SK-N-SH (cell line): ENCODE measurements around the gene PTPN2. TPM values are rescaled to one million over a fixed set of nuclear protein-coding genes. Genes with fewer than 3 reads are reported as not detected.

ENCODE experiments used
- CTCF ChIA-PET: fragments of 300-600, 350-600 bp; formaldehyde crosslinking; extraction: SDS; loops from one replicate; lab custom pipeline; 2021; lab: Yijun Ruan, JAX
- POLR2A ChIA-PET: fragments of 350-600 bp; sonication (Branson Sonifier 250); formaldehyde crosslinking; extraction: SDS; loops from one replicate; lab custom pipeline; 2020; ENCODE audit warnings: antibody characterized with exemption, inconsistent platforms; lab: Yijun Ruan, JAX
- DNase-seq: peaks from one replicate; pipeline ENCODE4 v3.0.0; 2012
- H2AFZ ChIP-seq: fragments of 200-600 bp; sonication (generic); 2 replicates; pipeline ENCODE4 v1.8.1; 2016; ENCODE audit warnings: antibody characterized with exemption, mild to moderate bottlenecking, low read depth
- H3F3A ChIP-seq: fragments of 200-600 bp; sonication (generic); replicated peaks from 2 replicates; pipeline ENCODE3; 2016; ENCODE audit warnings: antibody characterized with exemption, mild to moderate bottlenecking; ENCODE audit not compliant: insufficient read depth
- H3K27ac ChIP-seq, 2 experiments: fragments of 200-500 bp in 1 of 2; fragments of 200-600 bp in 1 of 2; sonication (Bioruptor generic) in 1 of 2; sonication (generic), shearing (Covaris generic) in 1 of 2; 2 replicates each; pipeline versions ENCODE4 v1.5.1 to v1.6.1; 2014 to 2016; ENCODE audit warnings: low read depth in 2 of 2, inconsistent platforms in 1 of 2, low read length in 1 of 2, mild to moderate bottlenecking in 1 of 2, mixed read lengths in 1 of 2
- H3K27me3 ChIP-seq: fragments of 200-600 bp; sonication (generic), shearing (Covaris generic); 2 replicates; pipeline ENCODE4 v1.6.1; 2016; ENCODE audit warnings: mixed run types; ENCODE audit not compliant: insufficient read depth
- H3K36me3 ChIP-seq, 2 experiments: fragments of 200-500 bp in 1 of 2; fragments of 200-600 bp in 1 of 2; sonication (Bioruptor generic) in 1 of 2; sonication (generic) in 1 of 2; replicated peaks in 1 of 2; 2 replicates each; pipeline versions ENCODE3 to v1.5.1; 2014 to 2016; ENCODE audit warnings: low read length in 1 of 2, mild to moderate bottlenecking in 1 of 2; ENCODE audit not compliant: insufficient read depth in 2 of 2, control insufficient read depth in 1 of 2
- H3K4me1 ChIP-seq, 2 experiments: fragments of 200-500 bp in 1 of 2; fragments of 200-600 bp in 1 of 2; sonication (Bioruptor generic) in 1 of 2; sonication (generic), shearing (Covaris generic) in 1 of 2; 2 replicates each; pipeline versions ENCODE4 v1.5.1 to v1.6.1; 2014 to 2016; ENCODE audit warnings: low read depth in 1 of 2, low read length in 1 of 2, mixed run types in 1 of 2; ENCODE audit not compliant: insufficient read depth in 2 of 2, control insufficient read depth in 1 of 2
- H3K4me2 ChIP-seq: fragments of 200-600 bp; sonication (generic), shearing (Covaris generic); 2 replicates; pipeline ENCODE4 v1.6.1; 2017; ENCODE audit warnings: mixed run types
- H3K4me3 ChIP-seq, 2 experiments: fragments of 200-500 bp in 1 of 2; fragments of 200-600 bp in 1 of 2; sonication (Bioruptor generic) in 1 of 2; sonication (generic), shearing (Covaris generic) in 1 of 2; 2 replicates each; pipeline versions ENCODE4 v1.5.1 to v1.8.1; 2014 to 2016; ENCODE audit warnings: low read depth in 2 of 2, inconsistent platforms in 1 of 2, low read length in 1 of 2, mild to moderate bottlenecking in 1 of 2, mixed read lengths in 1 of 2, moderate library complexity in 1 of 2
- H3K79me2 ChIP-seq: fragments of 200-600 bp; sonication (generic); 2 replicates; pipeline ENCODE4 v1.8.1; 2017; ENCODE audit warnings: mild to moderate bottlenecking; ENCODE audit not compliant: insufficient read depth
- H3K9ac ChIP-seq: fragments of 200-600 bp; sonication (generic); 2 replicates; pipeline ENCODE4 v1.6.1; 2017; ENCODE audit warnings: mixed run types
- H3K9me2 ChIP-seq: fragments of 200-600 bp; sonication (generic); 2 replicates; pipeline ENCODE4 v1.6.1; 2017; ENCODE audit warnings: mixed run types
- H3K9me3 ChIP-seq: fragments of 200-600 bp; sonication (generic); 2 replicates; pipeline ENCODE4 v1.6.1; 2017; ENCODE audit warnings: mixed run types, mild to moderate bottlenecking, moderate library complexity
- H4K20me1 ChIP-seq: fragments of 200-600 bp; sonication (generic); 2 replicates; pipeline ENCODE4 v1.6.1; 2017; ENCODE audit warnings: mild to moderate bottlenecking, mixed run types; ENCODE audit not compliant: insufficient read depth
- CTCF ChIP-seq: fragments of 200-600 bp; sonication (generic); IDR thresholded peaks from 2 replicates; pipeline ENCODE4 v1.6.1; 2017; ENCODE audit warnings: antibody characterized with exemption, mild to moderate bottlenecking, moderate library complexity
- EZH2phosphoT487 ChIP-seq: fragments of 200-600 bp; sonication (generic); IDR thresholded peaks from 2 replicates; pipeline ENCODE4 v1.6.1; 2017; ENCODE audit warnings: low read depth, mixed run types, mild to moderate bottlenecking, antibody characterized with exemption, moderate library complexity, borderline replicate concordance
- GABPA ChIP-seq: IDR thresholded peaks from 2 replicates; pipeline ENCODE4 v1.4.0; 2012; ENCODE audit warnings: low read depth, mild to moderate bottlenecking
- GATA2 ChIP-seq: sonication (generic); formaldehyde crosslinking; IDR thresholded peaks from 2 replicates; pipeline ENCODE4 v1.5.0; 2020; ENCODE audit warnings: mild to moderate bottlenecking, missing genetic modification reagents
- JUND ChIP-seq: IDR thresholded peaks from 2 replicates; pipeline ENCODE4 v1.4.0; 2012
- POLR2AphosphoS5 ChIP-seq: IDR thresholded peaks from 2 replicates; pipeline ENCODE4 v1.6.1; 2012; ENCODE audit warnings: low read depth, low read length
- RAD21 ChIP-seq: IDR thresholded peaks from 2 replicates; pipeline ENCODE4 v1.6.1; 2012; ENCODE audit warnings: mild to moderate bottlenecking, low read length
- RCOR1 ChIP-seq: fragments of 150-350 bp; IDR thresholded peaks from 2 replicates; pipeline ENCODE4 v1.6.1; 2017; ENCODE audit warnings: antibody characterized with exemption, low read length
- REST ChIP-seq: IDR thresholded peaks from 2 replicates; pipeline ENCODE4 v1.6.1; 2012; ENCODE audit warnings: mild to moderate bottlenecking, low read depth, low read length, moderate library complexity
- RFX5 ChIP-seq: IDR thresholded peaks from 2 replicates; pipeline ENCODE4 v1.6.1; 2012; ENCODE audit warnings: mild to moderate bottlenecking, improper control_type of control experiment, low read length
- SIN3A ChIP-seq: IDR thresholded peaks from 2 replicates; pipeline ENCODE4 v1.6.1; 2012; ENCODE audit warnings: low read depth, mild to moderate bottlenecking, low read length, moderate library complexity, borderline replicate concordance
- YY1 ChIP-seq: IDR thresholded peaks from 2 replicates; pipeline ENCODE4 v1.4.0; 2012; ENCODE audit warnings: low read depth, mild to moderate bottlenecking
- ZBTB33 ChIP-seq: IDR thresholded peaks from 2 replicates; pipeline ENCODE4 v1.4.0; 2012; ENCODE audit warnings: low read depth, borderline replicate concordance
- WGBS: methylation state at CpG from one replicate; pipeline ENCODE4 v1.1.6; 2017; ENCODE audit warnings: low lambda C conversion rate; 5-methylcytosine and 5-hydroxymethylcytosine counted together
- polyA plus RNA-seq, 3 experiments: library from polyadenylated mRNA; depleted of rRNA; stranded (reverse); fragments of >200 nt; gene quantifications; 2 replicates each; pipeline ENCODE4 v1.2.3, GENCODE V29; 2012

Gene PTPN2
- polyA plus RNA-seq, 1 of the 3 experiments (the other 2 are of a cell fraction) = 11.2 TPM

- Histone ChIP-seq H4K20me1 (no peaks in the 10 kb centered on the region), H3K4me2 (no peak overlapping the region), H3K27ac (no peak overlapping the region), H3K27me3 (no peaks in the 10 kb centered on the region), H3K9me2 (no peaks in the 10 kb centered on the region), H3K4me1 (peaks cover 0 to 6% of the 10 kb centered on the region in 2 experiments; a peak in 2 of 4 replicates), H3F3A (no peaks in the 10 kb centered on the region), H2AFZ (no peak overlapping the region), H3K36me3 (peaks cover 0 to 2% of the 10 kb centered on the region in 2 experiments), H3K79me2 (no peaks in the 10 kb centered on the region), H3K9ac (no peak overlapping the region), H3K9me3 (no peaks in the 10 kb centered on the region), H3K4me3 (no peak overlapping the region)
- no peak for TF ChIP-seq YY1
- TF ChIP-seq RCOR1 = no peak
- no peak for TF ChIP-seq CTCF
- no peak for TF ChIP-seq GATA2 (CRISPR knock-in tag)
- TF ChIP-seq GABPA = no peak
- no peak for TF ChIP-seq JUND
- TF ChIP-seq RAD21 = no peak
- no peak for TF ChIP-seq ZBTB33
- TF ChIP-seq POLR2AphosphoS5 = no peak
- TF ChIP-seq SIN3A = no peak
- no peak for TF ChIP-seq EZH2phosphoT487
- ChIA-PET POLR2A (no interaction called here), CTCF (no interaction called here)
- DNase-seq = no peak
- 88% methylated on average over 2 of the region's 2 CpGs for WGBS
Observed at GRCh38 chr18:12844391-12844790, 39.6 kb downstream of the PTPN2 start.

- no peaks in the 10 kb centered on the region for H3K79me2 ChIP-seq
- H3K4me1 ChIP-seq = peaks cover 0 to 10% of the 10 kb centered on the region in 2 experiments; a peak in 3 of 4 replicates
- H3K4me2 ChIP-seq = no peak overlapping the region
- 94% methylated on average over 9 of the region's 12 CpGs for WGBS
- no peak for DNase-seq
- H3K27me3 ChIP-seq = no peaks in the 10 kb centered on the region
- no peaks in the 10 kb centered on the region for H3K9me3 ChIP-seq
- no peaks in the 10 kb centered on the region for H4K20me1 ChIP-seq
- H3K9ac ChIP-seq = no peak overlapping the region
- peaks cover 0 to 2% of the 10 kb centered on the region in 2 experiments for H3K36me3 ChIP-seq
- no peak overlapping the region for H3K27ac ChIP-seq
- TF ChIP-seq RFX5 (no peak), REST (peak; percentile 40; the same call in 1 of the 2 replicates)
- TF ChIP-seq, all 33 proteins: peak for 1
- no peaks in the 10 kb centered on the region for H3K9me2 ChIP-seq
- POLR2A ChIA-PET = no interaction called here
- H2AFZ ChIP-seq = no peak overlapping the region
- no peak overlapping the region for H3K4me3 ChIP-seq
- no peaks in the 10 kb centered on the region for H3F3A ChIP-seq
- CTCF ChIA-PET = no interaction called here
Observed at GRCh38 chr18:12843420-12844350, 40.4 kb downstream of the PTPN2 start.
